ENCODE results near the gene C9orf152.

C9orf152 gene

DNA sequence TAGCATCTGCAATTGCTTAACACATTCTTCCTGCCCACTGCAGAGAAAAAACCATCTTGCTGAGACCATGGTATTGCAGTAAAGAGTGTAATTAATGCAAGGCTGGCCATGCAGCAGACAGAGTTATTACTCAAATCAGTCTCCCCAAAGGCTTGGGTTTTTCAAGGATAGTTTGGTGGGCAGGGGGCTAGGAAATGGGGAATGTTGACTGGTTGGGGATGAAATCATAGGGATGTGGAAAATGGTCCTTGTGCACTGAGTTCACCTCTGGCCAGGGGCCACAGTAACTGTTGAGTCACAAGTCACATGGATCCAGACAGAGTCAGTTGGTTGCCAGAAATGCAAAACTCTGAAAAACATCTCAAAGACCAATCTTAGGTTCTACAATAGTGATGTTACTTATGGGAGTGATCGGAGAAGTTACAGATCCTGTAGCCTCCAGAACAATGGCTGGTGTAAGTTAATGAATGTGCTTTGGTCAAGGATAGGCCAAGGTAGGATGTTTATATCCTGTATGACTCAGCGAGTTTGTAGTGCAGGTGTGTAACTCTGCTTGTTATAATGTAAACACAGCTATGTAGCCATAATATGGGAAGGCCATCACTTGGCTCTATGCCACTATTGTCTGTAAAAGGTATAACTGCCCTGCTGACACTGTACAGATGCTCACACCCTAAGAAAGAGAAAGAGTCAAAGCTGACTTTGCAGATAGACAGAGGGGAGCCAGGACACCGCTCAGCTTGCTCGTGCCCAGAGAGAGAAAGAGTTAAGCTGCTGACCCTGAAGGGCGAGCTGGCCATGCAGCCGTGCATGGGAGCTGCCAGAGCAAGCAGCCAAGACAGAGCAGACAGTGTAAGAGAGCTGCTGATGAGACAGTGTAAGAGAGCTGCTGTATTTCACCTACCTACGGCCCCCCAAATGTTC is 27.2 kb downstream of the C9orf152 start:
- TF ChIP-seq ZNF274 (IDR thresholded peaks at IDR 0.05; ENCODE audit: low read depth, low read length) = no peak

DNA sequence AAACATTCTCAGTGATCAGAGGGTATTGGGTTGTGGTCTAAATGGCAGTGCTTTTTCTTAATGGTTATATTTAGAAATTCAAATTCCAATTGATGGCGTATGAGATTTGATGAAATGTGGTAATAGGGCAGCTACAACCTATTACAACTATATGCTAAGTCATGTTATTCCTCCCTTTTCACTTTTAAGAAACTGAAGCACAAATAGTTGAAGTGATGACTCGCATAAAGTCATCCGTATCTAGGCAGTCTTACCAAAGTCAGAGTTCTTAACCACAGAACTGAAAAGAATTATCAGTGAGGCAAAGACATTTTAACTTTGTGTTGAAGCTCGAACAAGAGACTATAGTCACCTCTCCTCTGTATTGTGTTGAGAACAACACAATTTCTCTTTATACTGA is 28.2 kb downstream of the C9orf152 start:
- no peak for TF ChIP-seq ZNF274 (IDR thresholded peaks at IDR 0.05; ENCODE audit: low read depth, low read length)
- H3K4me3 ChIP-seq (ENCODE audit: low read length) = no peak overlapping the region

More for the DNA sequence above, 27.2 kb downstream of the C9orf152 start:
- no peak overlapping the region for H3K4me3 ChIP-seq (ENCODE audit: low read length)

DNA sequence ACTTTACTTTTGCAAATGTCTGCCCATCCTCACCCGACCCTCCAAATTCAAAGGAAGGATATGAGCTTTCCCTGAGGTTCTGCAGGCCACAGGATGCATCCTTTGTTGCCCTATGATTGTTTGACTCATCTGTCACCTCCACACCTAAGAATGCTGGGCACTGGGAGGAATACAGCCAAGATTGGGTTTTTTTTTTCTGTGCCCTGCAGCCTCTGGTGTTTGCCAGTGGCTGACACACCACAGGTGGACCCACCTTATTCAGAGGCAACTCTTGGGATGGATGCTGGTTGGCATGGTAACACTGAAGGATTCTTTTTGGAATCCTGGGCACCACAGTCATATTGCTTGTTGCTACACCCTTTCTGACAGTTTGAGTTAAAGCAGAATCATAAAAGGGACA is 29.7 kb downstream of the C9orf152 start:
- H3K4me3 ChIP-seq (ENCODE audit: low read length) = no peak overlapping the region
- TF ChIP-seq ZNF274 (IDR thresholded peaks at IDR 0.05; ENCODE audit: low read depth, low read length) = no peak

DNA sequence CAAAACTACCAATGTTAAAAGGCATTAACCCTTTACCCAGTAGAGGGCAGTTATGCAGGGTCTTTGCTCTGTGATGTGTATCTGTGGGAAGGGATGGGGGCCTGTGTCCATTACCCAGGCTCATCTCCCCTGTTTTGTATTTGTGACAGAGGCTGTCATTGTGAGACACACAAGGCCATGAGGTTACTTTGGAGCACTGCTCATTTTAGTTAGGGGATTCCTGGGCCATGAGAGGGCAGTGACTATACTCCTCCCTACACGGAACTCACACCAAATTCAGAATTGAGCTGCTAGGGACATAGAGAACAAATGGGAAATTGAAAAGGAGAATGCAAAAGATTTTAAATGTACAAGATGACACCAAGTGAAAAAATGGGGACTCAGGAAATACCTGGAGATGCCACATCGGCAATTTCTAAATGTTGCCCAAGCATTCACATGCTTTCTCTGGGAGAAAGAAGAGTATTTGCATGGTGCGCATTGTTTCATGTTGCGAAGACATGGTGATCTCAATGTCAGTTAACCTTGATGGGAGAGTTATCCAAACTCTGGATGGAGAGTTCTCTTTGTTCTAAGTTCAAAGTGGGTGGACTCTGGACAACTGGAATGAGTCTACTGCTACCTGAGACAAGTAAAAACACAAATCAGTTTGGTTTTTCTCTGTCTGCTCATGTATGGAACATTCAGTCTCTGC is 32.5 kb downstream of the C9orf152 start:
- TF ChIP-seq ZNF274 (IDR thresholded peaks at IDR 0.05; ENCODE audit: low read depth, low read length) = no peak
- no peak overlapping the region for H3K4me3 ChIP-seq (ENCODE audit: low read length)

DNA sequence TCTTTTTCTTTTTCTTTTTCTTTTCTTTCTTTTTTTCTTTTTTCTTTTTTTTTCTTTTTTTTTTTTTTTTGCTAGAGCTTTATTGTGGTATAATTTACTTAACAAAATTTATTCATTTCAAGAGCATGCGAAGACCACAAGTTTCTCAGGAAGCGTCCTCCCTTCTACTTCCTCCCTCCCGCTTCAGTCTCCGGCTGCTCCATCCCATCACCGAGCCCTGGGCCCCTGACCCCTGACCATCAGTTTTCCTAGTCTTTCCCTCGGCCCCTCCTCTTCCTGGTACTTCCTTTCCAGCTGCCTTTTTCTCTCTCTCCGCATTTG is 34.7 kb downstream of the C9orf152 start:
- no peak overlapping the region for H3K4me3 ChIP-seq (ENCODE audit: low read length)
- no peak for TF ChIP-seq ZNF274 (IDR thresholded peaks at IDR 0.05; ENCODE audit: low read depth, low read length)

DNA sequence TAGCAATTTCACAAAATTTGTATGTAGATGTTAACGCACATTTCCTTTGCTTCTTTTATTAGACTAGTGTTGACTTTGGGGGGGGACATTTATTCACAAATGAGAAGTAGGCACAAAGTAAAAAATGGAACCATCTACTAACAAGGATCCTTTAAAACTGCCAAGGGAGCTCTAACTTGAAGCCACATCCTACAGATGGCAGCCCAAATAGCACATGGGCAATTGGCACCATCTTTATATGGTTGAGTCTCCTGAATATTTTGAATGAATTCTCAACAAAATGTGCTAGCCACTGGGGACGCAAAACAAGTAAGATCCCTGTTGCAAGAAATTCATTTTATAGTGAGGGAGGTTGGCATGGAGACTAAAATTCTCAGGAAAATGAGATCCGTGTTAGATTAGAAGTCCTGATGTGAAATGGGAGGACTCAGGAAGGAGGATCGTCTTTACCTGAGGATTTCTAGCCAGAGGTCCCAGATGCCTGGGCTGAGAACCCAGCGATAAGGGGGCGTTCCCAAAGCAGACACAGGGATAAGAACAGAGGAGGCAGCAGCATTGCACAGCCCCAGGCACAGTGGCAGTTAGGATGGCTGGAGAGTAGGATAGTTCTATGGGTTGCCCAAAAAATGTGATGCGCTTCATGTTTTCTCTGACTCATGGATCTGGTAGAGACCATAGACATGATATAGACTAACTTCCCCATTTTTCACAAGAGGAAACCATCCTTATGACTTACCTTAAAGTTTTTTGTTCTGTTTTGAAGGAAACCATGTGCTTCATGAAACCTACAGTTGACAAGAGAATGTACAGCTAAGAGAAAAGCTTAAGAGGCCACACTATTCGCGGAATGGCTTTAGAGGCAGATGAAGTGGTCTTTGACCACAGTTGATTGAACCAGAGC is 37.4 kb downstream of the C9orf152 start:
- no peak for TF ChIP-seq ZNF274 (IDR thresholded peaks at IDR 0.05; ENCODE audit: low read depth, low read length)

DNA sequence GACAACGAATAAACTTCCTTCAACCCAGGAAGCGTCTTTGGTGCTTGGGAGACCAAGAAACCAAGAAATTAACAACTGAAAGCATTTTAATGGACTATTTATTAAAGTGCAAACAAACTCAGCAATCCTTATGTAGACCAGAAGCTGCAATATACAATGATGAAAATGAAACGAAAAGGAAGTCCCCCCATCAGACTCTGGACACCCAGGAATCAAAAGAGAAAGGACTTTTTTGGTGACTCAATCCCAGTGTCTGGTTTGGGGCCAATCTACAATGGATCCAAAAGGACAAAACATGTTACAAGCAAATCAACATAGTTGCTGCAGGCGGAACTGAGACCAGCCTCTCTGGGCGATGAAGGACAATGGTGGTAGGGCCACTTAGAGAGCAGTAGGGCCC is 39.5 kb downstream of the C9orf152 start:
- no peak for TF ChIP-seq ZNF274 (IDR thresholded peaks at IDR 0.05; ENCODE audit: low read depth, low read length)
- H3K4me3 ChIP-seq (ENCODE audit: low read length) = no peak overlapping the region

More for the DNA sequence above, 37.4 kb downstream of the C9orf152 start:
- H3K4me3 ChIP-seq (ENCODE audit: low read length) = no peak overlapping the region

DNA sequence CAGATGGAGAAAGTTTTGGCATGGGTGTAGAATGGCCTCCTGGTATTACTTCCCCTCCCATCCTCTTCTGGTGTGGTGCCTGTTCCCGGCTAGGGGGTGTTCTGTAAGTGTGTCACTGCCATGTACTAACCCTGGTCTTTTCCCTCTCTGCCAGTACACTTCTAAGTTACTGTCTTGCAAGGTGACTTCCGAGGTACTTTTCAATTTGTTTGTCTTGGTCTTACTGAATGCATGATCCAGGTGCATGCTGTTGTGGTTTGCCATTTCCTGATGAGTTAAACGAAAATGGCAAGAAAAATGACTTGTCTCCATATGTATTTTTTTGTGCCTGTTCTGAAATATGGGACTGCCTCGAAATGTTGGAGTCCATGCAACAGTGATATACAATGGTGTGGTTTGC is 46.0 kb downstream of the C9orf152 start:
- no peak overlapping the region for H3K4me3 ChIP-seq (ENCODE audit: low read length)
- TF ChIP-seq ZNF274 (IDR thresholded peaks at IDR 0.05; ENCODE audit: low read depth, low read length) = no peak

DNA sequence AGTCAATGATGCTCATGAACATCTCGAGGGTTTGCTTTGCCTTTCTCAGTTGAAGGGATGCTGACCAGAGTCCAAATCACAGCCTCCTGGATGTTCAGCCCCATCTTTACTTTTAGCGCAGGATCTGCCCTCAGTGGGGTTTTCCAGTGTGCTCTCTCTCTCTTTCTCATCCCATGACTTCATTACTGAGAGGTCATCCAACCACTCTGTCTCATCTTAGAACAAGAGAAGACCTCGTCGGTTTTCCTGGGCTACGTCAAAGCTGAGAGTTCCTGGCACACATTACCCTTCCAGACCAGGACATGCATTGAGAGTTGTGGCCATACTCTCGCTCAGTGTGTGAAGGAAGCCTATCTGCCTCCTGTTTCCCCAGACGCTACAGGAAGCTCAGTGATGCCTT is 47.3 kb downstream of the C9orf152 start:
- H3K4me3 ChIP-seq (ENCODE audit: low read length) = no peak overlapping the region
- no peak for TF ChIP-seq ZNF274 (IDR thresholded peaks at IDR 0.05; ENCODE audit: low read depth, low read length)

DNA sequence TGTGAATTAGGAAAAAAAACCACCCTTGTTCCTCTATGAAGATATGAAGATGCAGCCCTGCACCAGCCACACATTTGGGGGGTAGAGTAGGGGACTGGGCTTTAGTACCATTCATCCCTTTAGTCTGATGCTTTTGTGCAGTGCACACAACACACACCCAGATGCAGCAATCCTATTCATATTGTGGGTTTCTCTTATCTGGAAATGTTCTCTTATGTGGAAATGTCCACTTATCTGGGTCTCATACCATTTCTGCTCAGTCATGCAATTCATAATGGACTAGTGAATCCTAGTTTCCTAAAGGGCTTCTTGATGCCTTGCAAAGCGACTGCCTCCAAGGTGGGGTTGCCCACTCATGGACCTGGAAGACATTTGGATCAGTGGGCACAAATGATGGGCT is 47.8 kb downstream of the C9orf152 start:
- H3K4me3 ChIP-seq (ENCODE audit: low read length) = no peak overlapping the region
- TF ChIP-seq ZNF274 (IDR thresholded peaks at IDR 0.05; ENCODE audit: low read depth, low read length) = no peak

DNA sequence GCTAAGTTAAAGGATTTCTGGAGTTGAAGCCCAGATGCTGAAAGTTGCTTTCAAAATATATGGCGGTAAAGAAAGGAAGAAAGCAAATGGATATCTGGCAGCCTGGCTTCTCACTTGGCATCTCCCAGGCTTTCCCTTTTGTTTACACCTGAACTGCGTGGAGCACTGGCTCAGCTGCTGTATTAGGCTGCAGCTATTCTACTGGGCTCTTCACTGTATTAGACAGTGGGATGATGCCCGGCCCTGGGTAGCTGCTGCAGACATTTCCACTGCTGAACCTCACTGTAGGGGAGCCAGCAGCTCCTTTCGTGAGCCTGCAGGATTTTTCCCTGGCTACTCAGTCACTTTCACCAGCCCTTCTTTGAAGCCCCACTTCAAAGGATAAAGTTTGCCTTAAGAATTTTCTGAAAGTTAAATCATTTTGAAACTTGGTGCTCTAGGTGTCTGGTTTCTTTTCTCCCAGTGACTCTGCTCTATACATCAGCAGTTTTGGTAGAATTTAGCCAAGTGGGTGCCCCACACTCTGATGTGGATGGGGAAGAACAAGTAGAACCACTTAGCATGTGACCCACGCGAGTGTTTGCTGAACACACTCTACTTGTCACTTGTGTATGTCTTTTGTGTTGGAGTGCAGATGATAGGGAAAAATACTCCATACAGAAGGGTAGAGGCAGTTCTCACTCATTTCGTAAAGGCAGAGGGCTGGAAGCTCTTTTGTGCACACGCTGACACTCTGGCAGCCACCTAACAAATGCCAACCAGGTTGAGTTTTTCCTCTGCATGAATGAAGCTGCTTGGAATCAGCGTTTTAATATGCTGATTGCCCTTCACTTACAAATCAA is 49.9 kb downstream of the C9orf152 start:
- H3K4me3 ChIP-seq (ENCODE audit: low read length) = no peak overlapping the region
- no peak for TF ChIP-seq ZNF274 (IDR thresholded peaks at IDR 0.05; ENCODE audit: low read depth, low read length)

DNA sequence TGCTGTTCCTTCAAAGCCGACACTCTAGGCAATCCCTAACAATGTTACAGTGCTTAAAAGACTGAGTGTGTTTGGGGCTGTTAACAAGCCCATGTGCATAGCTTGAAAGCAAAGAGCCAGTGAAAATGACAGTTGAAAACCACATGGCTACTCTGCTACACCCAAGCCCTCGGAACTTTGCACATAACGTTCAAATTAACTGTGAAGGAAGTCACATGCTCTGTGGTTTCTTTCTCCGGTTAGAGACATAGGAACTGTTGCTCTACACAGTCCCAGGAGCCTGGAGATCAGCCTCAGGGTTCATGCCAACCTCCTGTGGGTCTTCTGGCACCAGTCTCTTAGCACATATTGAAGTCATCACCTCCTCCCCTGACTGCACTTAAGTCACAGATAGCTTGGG is 51.1 kb downstream of the C9orf152 start:
- TF ChIP-seq ZNF274 (IDR thresholded peaks at IDR 0.05; ENCODE audit: low read depth, low read length) = no peak
- no peak overlapping the region; the same call in 1 of the 2 replicates for H3K4me3 ChIP-seq (ENCODE audit: low read length)

DNA sequence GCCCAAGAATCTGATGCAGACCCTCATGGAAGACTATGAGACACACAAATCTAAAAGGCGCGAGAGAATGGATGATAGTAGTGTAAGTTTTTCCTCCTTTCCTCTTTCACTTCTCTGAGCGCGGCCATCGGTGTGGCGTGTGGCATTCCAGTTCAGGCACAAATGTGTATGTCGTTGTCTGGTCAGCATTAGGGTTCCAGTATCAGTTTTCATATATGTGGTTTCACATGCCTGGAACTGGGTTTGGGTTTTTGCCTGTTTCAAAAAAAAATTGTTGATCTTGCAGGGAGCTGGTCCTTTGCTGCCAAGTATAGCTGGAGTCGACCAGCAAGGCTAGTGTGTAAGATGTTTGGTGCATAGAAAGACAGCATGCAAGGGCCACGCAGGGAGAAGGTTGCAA is 51.5 kb downstream of the C9orf152 start:
- TF ChIP-seq ZNF274 (IDR thresholded peaks at IDR 0.05; ENCODE audit: low read depth, low read length) = no peak
- H3K4me3 ChIP-seq (ENCODE audit: low read length) = no peak overlapping the region; the same call in 1 of the 2 replicates

Data from GM08714 (cell line).